ENCODE results near the gene PPARA. TPM values are rescaled to one million over a fixed set of nuclear protein-coding genes. Genes with fewer than 3 reads are reported as not detected.

Gene PPARA
- total RNA-seq, 1 experiment from 2014 or later, result 14.5 TPM

- Histone ChIP-seq H3K4me1 (ENCODE audit: control insufficient read depth in 1 of 2, insufficient read depth in 2 of 2, low read length in 2 of 2) (peaks cover 13 to 25% of the 10 kb centered on the region in 2 experiments), H3K9ac (ENCODE audit: low read length) (no peak overlapping the region), H3K9me3 (ENCODE audit: control insufficient read depth in 1 of 2, insufficient read depth in 1 of 2, low read depth in 1 of 2, low read length in 2 of 2) (no peaks in the 10 kb centered on the region), H2AFZ (ENCODE audit: low read depth, low read length, poor library complexity, severe bottlenecking) (no peak overlapping the region), H3K9me2 (ENCODE audit: insufficient read depth) (no peaks in the 10 kb centered on the region), H3K36me3 (ENCODE audit: control insufficient read depth in 1 of 2, insufficient read depth in 2 of 2, low read length in 2 of 2) (no peaks in the 10 kb centered on the region), H3K4me3 (replicated peaks in 1 of 2; ENCODE audit: low read depth in 1 of 2, low read length in 2 of 2) (no peak overlapping the region; a peak in 1 of 4 replicates), H4K20me1 (ENCODE audit: insufficient read depth) (no peaks in the 10 kb centered on the region), H3K27me3 (ENCODE audit: insufficient read depth, low read length) (no peaks in the 10 kb centered on the region), H3K79me2 (ENCODE audit: insufficient read depth, low read length) (no peaks in the 10 kb centered on the region), H3K4me2 (ENCODE audit: low read length) (peak overlapping the region; percentile 55), H3K27ac (ENCODE audit: low read depth, low read length) (no peak overlapping the region)
- intact Hi-C loops (cut with micrococcal nuclease), result loop anchor here (10.0 kb wide), 1 partner anchor 86 kb away; no protein-coding TSS in a partner anchor
- ATAC-seq (0 out of 2 replicates have a peak, but pooled peaks have one; percentile 28), DNase-seq (ENCODE audit: low read depth, low spot score) (no peak)
- ChIA-PET POLR2A (no interaction called here), CTCF (no interaction called here), RAD21 (ENCODE audit: low non-redundant PET in 1 of 2, low total read pairs in 2 of 2, uncharacterized antibody in 2 of 2, unreplicated experiment in 2 of 2) (no interaction called here)
- TF ChIP-seq JUND (IDR thresholded peaks at IDR 0.05), result no peak
- TF ChIP-seq ATF3 (IDR thresholded peaks at IDR 0.05), result no peak
- TF ChIP-seq CEBPB (IDR thresholded peaks at IDR 0.05; ENCODE audit: low read depth), result no peak
- no peak for TF ChIP-seq SIN3A (IDR thresholded peaks at IDR 0.05; ENCODE audit: low read depth)
- TF ChIP-seq EGR1 (IDR thresholded peaks at IDR 0.05; ENCODE audit: low read depth), result no peak
- TF ChIP-seq SP1 (IDR thresholded peaks at IDR 0.05; ENCODE audit: low read depth), result no peak
- no peak for TF ChIP-seq FOSL1 (IDR thresholded peaks at IDR 0.05; ENCODE audit: low read depth)
- TF ChIP-seq EZH2 (IDR thresholded peaks at IDR 0.05), result no peak
- no peak for TF ChIP-seq YY1 (IDR thresholded peaks at IDR 0.05; ENCODE audit: extremely low read depth, insufficient replicate concordance, low read depth, low read length)
- no peak for TF ChIP-seq POLR2AphosphoS5 (IDR thresholded peaks at IDR 0.05; ENCODE audit: low read depth, low read length)
- TF ChIP-seq CBX3 (IDR thresholded peaks at IDR 0.05; ENCODE audit: low read depth), result no peak
- TF ChIP-seq ZNF274 (IDR thresholded peaks at IDR 0.05; ENCODE audit: low read depth, low read length), result no peak
- no TSS peak for BruUV-seq (replicated peaks)
Observed at GRCh38 chr22:46159212-46159611, 8.9 kb downstream of the PPARA start.

GRCh38 chr22:46159777-46160176 lies 9.5 kb downstream of the PPARA start:
- H2AFZ ChIP-seq (ENCODE audit: low read depth, low read length, poor library complexity, severe bottlenecking), result no peak overlapping the region
- H3K27me3 ChIP-seq (ENCODE audit: insufficient read depth, low read length), result no peaks in the 10 kb centered on the region
- no peaks in the 10 kb centered on the region for H3K36me3 ChIP-seq (ENCODE audit: control insufficient read depth in 1 of 2, insufficient read depth in 2 of 2, low read length in 2 of 2)
- BruUV-seq (replicated peaks), result no TSS peak
- intact Hi-C loops (cut with micrococcal nuclease), result loop anchor here (10.0 kb wide), 1 partner anchor 85 kb away; no protein-coding TSS in a partner anchor
- H3K4me3 ChIP-seq (replicated peaks in 1 of 2; ENCODE audit: low read depth in 1 of 2, low read length in 2 of 2), result no peak overlapping the region; a peak in 1 of 4 replicates
- H3K27ac ChIP-seq (ENCODE audit: low read depth, low read length), result no peak overlapping the region
- no peaks in the 10 kb centered on the region for H3K9me2 ChIP-seq (ENCODE audit: insufficient read depth)
- ChIA-PET RAD21 (ENCODE audit: low non-redundant PET in 1 of 2, low total read pairs in 2 of 2, uncharacterized antibody in 2 of 2, unreplicated experiment in 2 of 2) (interaction anchor here in 1 of 2 experiments (0.8 kb wide), 1 partner anchor 108 kb away, joined by 5 read pairs; the partner anchor contains the start of gene TTC38), POLR2A (no interaction called here), CTCF (no interaction called here)
- H3K9ac ChIP-seq (ENCODE audit: low read length), result peak overlapping the region; percentile 24; the same call in 1 of the 2 replicates
- no peaks in the 10 kb centered on the region for H3K79me2 ChIP-seq (ENCODE audit: insufficient read depth, low read length)
- no peaks in the 10 kb centered on the region for H4K20me1 ChIP-seq (ENCODE audit: insufficient read depth)
- DNase-seq (ENCODE audit: low read depth, low spot score), result no peak
- peak overlapping the region; percentile 55 for H3K4me2 ChIP-seq (ENCODE audit: low read length)
- peak; percentile 81 for ATAC-seq
- peaks cover 13 to 25% of the 10 kb centered on the region in 2 experiments for H3K4me1 ChIP-seq (ENCODE audit: control insufficient read depth in 1 of 2, insufficient read depth in 2 of 2, low read length in 2 of 2)
- H3K9me3 ChIP-seq (ENCODE audit: control insufficient read depth in 1 of 2, insufficient read depth in 1 of 2, low read depth in 1 of 2, low read length in 2 of 2), result no peaks in the 10 kb centered on the region
- TF ChIP-seq EGR1 (IDR thresholded peaks at IDR 0.05; ENCODE audit: low read depth), result no peak
- no peak for TF ChIP-seq SIN3A (IDR thresholded peaks at IDR 0.05; ENCODE audit: low read depth)
- no peak for TF ChIP-seq CEBPB (IDR thresholded peaks at IDR 0.05; ENCODE audit: low read depth)
- TF ChIP-seq POLR2AphosphoS5 (IDR thresholded peaks at IDR 0.05; ENCODE audit: low read depth, low read length), result no peak
- no peak for TF ChIP-seq MAX (IDR thresholded peaks at IDR 0.05)
- TF ChIP-seq ZFX (IDR thresholded peaks at IDR 0.05), result no peak
- no peak for TF ChIP-seq ELF1 (IDR thresholded peaks at IDR 0.05; ENCODE audit: borderline replicate concordance, low read depth)
- TF ChIP-seq CTCF (IDR thresholded peaks at IDR 0.05 in 2 of 3, conservative IDR thresholded peaks at IDR 0.05 in 1 of 3; ENCODE audit: borderline replicate concordance in 1 of 3, insufficient read depth in 1 of 3, low read depth in 2 of 3, low read length in 2 of 3), result no peak
- no peak for TF ChIP-seq POLR2A (IDR thresholded peaks at IDR 0.05; ENCODE audit: borderline replicate concordance, extremely low read depth, insufficient read depth, insufficient read length)
- no peak for TF ChIP-seq EZH2 (IDR thresholded peaks at IDR 0.05)
- TF ChIP-seq EZH2phosphoT487 (IDR thresholded peaks at IDR 0.05; ENCODE audit: borderline replicate concordance), result no peak
- no peak for TF ChIP-seq CBX3 (IDR thresholded peaks at IDR 0.05; ENCODE audit: low read depth)
- TF ChIP-seq FOSL1 (IDR thresholded peaks at IDR 0.05; ENCODE audit: low read depth), result no peak
- TF ChIP-seq TCF7L2 (IDR thresholded peaks at IDR 0.05; ENCODE audit: borderline replicate concordance, extremely low read depth, insufficient read depth, insufficient read length), result no peak
- TF ChIP-seq YY1 (IDR thresholded peaks at IDR 0.05; ENCODE audit: extremely low read depth, insufficient replicate concordance, low read depth, low read length), result no peak
